ENCODE measurements around the gene PHACTR1.

Gene PHACTR1

DNA sequence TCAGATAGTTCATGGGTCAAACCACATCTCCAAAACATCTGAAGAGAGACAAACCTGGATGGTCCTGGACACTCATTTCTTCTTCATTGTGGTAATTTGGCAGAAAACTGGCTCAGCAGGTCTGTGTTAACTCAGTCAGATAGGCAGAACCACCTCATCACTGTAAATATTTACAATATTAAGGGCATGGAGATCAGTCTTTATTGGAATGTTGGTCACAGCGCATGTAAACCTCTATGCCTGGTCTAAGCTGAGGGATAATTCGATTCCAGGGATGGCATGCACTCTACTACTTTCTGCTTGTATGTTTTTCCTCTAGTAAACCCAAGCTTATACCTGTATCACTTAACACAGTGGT is 615.8 kb downstream of the PHACTR1 start:
- DNase-seq = no peak

- no peak for DNase-seq
These were observed 618.4 kb downstream of the PHACTR1 start for GRCh38 chr6:13334953-13335352.

GRCh38 chr6:13336553-13336952 is 620.0 kb downstream of the PHACTR1 start:
- peak; percentile 47 to 74 (median 60) for DNase-seq

GRCh38 chr6:13338038-13338437 is 621.5 kb downstream of the PHACTR1 start:
- no peak for DNase-seq

Data from stimulated activated naive CD4-positive, alpha-beta T cell (primary cell).